ENCODE data around the gene LSP1.

GRCh38 chr11:1926156-1927025, 73.5 kb downstream of the LSP1 start:
- TF ChIP-seq EP300 (IDR thresholded peaks at IDR 0.05) = no peak
- TF ChIP-seq CTCF (IDR thresholded peaks at IDR 0.05) = no peak

Measured in sigmoid colon (tissue), 4 donors.